Sigmoid colon (tissue), 4 donors: Measurements from ENCODE around the gene ARHGAP15.

ENCODE experiments used
- EP300 ChIP-seq, 4 donors: sonication (generic); formaldehyde crosslinking; IDR thresholded peaks; one replicate each; pipeline ENCODE4 v1.6.1; 2017; ENCODE audit warnings: antibody characterized with exemption in 4 of 4
- POLR2A ChIP-seq, 2 donors: fragments of 450-650 bp; IDR thresholded peaks; one replicate each; pipeline ENCODE4 v1.6.1; 2016; ENCODE audit warnings: antibody characterized with exemption in 2 of 2, mild to moderate bottlenecking in 2 of 2, moderate library complexity in 2 of 2
- POLR2AphosphoS5 ChIP-seq, 4 donors: sonication (generic); formaldehyde crosslinking; IDR thresholded peaks; one replicate each; pipeline ENCODE4 v1.6.1; 2017; ENCODE audit warnings: antibody characterized with exemption in 4 of 4
- TF ChIP-seq, protein P1 (sequence below), 4 experiments: fragments of 450-650 bp in 3 of 4; fragments of 200-600 bp in 1 of 4; IDR thresholded peaks; one replicate each; pipeline ENCODE4 v1.5.1; 2016 to 2019; ENCODE audit warnings: antibody characterized with exemption in 4 of 4, mild to moderate bottlenecking in 3 of 4, moderate library complexity in 2 of 4

DNA sequence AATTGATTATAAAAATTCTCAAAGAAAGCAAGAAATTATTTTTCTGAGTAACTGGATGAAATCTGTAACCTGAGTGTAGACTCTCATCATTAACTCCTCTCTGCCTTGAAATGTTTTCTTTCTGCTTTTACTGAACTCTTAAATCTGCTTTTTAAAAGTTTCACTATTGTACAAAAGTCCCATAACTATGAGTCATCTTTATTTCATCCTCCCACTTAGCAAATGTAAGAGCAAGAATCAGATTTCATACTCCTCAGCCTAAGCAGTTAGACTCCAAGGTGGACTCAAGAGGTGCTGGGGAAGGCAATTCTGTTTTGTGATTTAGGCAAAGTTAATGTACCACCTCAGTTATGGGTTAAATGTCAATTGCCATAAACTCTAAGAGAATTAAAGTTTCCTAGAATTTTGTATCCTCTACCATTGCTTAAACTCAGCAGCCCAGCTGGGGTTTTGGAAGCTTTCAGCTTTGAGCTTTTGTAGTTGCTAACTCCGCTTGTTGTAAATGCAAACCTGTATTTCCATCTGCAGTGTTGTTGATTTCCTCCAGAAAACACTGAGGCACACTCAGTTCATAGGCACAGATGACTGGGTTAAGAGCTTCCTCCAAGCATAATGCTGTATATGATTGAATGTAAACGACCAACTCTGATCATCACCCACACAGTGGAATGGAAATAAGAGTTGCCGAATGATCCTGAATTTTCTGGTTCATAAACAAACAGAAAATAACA is 268.8 kb downstream of the ARHGAP15 start:
- no peak for TF ChIP-seq EP300 (IDR thresholded peaks at IDR 0.05)
- TF ChIP-seq, protein P1, sequence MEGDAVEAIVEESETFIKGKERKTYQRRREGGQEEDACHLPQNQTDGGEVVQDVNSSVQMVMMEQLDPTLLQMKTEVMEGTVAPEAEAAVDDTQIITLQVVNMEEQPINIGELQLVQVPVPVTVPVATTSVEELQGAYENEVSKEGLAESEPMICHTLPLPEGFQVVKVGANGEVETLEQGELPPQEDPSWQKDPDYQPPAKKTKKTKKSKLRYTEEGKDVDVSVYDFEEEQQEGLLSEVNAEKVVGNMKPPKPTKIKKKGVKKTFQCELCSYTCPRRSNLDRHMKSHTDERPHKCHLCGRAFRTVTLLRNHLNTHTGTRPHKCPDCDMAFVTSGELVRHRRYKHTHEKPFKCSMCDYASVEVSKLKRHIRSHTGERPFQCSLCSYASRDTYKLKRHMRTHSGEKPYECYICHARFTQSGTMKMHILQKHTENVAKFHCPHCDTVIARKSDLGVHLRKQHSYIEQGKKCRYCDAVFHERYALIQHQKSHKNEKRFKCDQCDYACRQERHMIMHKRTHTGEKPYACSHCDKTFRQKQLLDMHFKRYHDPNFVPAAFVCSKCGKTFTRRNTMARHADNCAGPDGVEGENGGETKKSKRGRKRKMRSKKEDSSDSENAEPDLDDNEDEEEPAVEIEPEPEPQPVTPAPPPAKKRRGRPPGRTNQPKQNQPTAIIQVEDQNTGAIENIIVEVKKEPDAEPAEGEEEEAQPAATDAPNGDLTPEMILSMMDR (IDR thresholded peaks at IDR 0.05) = no peak
- no peak for TF ChIP-seq POLR2AphosphoS5 (IDR thresholded peaks at IDR 0.05)
- TF ChIP-seq POLR2A (IDR thresholded peaks at IDR 0.05) = no peak
